Muscle layer of duodenum (tissue), 2 donors: Measurements from ENCODE around the gene CPSF4.

Source experiments
- H3K27ac ChIP-seq: one replicate; pipeline ENCODE4 v1.7.0; 2013; ENCODE audit warnings: mild to moderate bottlenecking, low read length
- H3K27me3 ChIP-seq: one replicate; pipeline ENCODE4 v1.7.0; 2013; ENCODE audit warnings: low read depth, mild to moderate bottlenecking, control low read depth, low read length
- H3K36me3 ChIP-seq, 2 donors: one replicate each; pipeline ENCODE4 v1.7.0; 2013; ENCODE audit warnings: low read length in 2 of 2, control low read depth in 1 of 2, mild to moderate bottlenecking in 1 of 2; ENCODE audit not compliant: insufficient read depth in 2 of 2, control insufficient read depth in 1 of 2
- H3K4me1 ChIP-seq, 2 donors: one replicate each; pipeline ENCODE4 v1.7.0; 2013; ENCODE audit warnings: low read length in 2 of 2, mild to moderate bottlenecking in 2 of 2, control low read depth in 1 of 2, moderate library complexity in 1 of 2; ENCODE audit not compliant: insufficient read depth in 2 of 2, control insufficient read depth in 1 of 2
- H3K4me3 ChIP-seq, 2 donors: one replicate each; pipeline ENCODE4 v1.7.0; 2013; ENCODE audit warnings: low read length in 2 of 2, low read depth in 1 of 2, mild to moderate bottlenecking in 1 of 2
- H3K9me3 ChIP-seq, 2 donors: one replicate each; pipeline ENCODE4 v1.7.0; 2013; ENCODE audit warnings: low read length in 2 of 2, control low read depth in 1 of 2, mild to moderate bottlenecking in 1 of 2; ENCODE audit not compliant: control insufficient read depth in 1 of 2
- donor health status: healthy.

CPSF4 gene

GRCh38 chr7:99469381-99470065 is 30.8 kb downstream of the CPSF4 start:
- no peaks in the 10 kb centered on the region for H3K9me3 ChIP-seq
- no peaks in the 10 kb centered on the region for H3K36me3 ChIP-seq
- no peak overlapping the region for H3K27ac ChIP-seq
- no peak overlapping the region for H3K4me3 ChIP-seq
- H3K27me3 ChIP-seq: no peaks in the 10 kb centered on the region
- peaks cover 5 to 22% of the 10 kb centered on the region in 2 donors for H3K4me1 ChIP-seq

DNA sequence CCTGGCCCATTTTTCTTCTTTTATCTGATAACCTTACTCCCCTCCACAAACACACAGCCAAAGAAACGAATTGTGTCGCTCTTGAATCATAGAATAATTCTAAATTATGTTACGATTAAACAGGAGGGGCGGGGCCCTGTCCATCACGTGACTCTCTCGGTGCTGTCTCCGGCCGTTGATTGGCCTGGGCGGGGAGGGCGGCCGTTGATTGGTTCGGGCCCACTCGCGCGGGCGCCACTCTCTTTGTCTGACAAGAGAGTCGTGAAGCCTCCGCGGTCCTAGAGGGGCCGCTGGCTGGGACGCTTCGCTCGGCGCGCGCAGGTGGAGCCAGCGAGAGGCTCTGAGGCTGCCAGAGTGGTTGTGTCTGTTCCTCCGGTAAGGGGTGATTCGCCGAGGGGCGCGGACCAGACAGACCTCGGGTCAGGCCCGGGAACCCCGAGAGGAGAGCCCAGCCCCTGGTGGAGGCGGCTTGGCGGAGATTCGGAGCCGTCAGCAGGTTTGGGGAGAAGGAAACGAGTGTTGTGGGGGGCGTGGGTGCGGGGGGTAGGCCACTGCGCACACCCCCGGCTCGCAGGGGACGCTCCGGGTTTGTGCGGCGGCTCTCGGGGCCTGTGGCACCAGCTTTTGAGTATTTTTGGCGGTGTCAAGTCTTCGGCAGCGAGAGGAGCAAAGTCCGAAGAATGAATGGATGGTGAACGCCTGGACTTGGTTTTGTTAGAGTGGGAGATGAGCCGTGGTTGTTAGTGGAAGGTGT is 34.0 kb downstream of the CPSF4 start, which contains the start of gene ZNF789:
Gene ZNF789 (plus strand): TSS at position 330 of the 754 bp plus-strand sequence. CDS start 3,567 bp downstream, outside the sequence.
- peak within 1 kb of the TSS; percentile 56 for H3K27ac ChIP-seq
- H3K4me3 ChIP-seq: peak within 1 kb of the TSS; percentile 86 to 97
- H3K36me3 ChIP-seq: peaks cover 0 to 7% of the 10 kb centered on the region in 2 donors
- peaks cover 0 to 14% of the 10 kb centered on the region in 2 donors for H3K4me1 ChIP-seq
- no peaks in the 10 kb centered on the region for H3K9me3 ChIP-seq
- H3K27me3 ChIP-seq: no peaks in the 10 kb centered on the region

GRCh38 chr7:99473315-99473596 is 34.5 kb downstream of the CPSF4 start:
- peak overlapping the region; percentile 86 to 97 for H3K4me3 ChIP-seq
- H3K27me3 ChIP-seq: no peaks in the 10 kb centered on the region
- no peaks in the 10 kb centered on the region for H3K9me3 ChIP-seq
- H3K36me3 ChIP-seq: peaks cover 0 to 7% of the 10 kb centered on the region in 2 donors
- peaks cover 0 to 14% of the 10 kb centered on the region in 2 donors for H3K4me1 ChIP-seq
- peak overlapping the region; percentile 49 for H3K27ac ChIP-seq

GRCh38 chr7:99476107-99476506 is 37.4 kb downstream of the CPSF4 start:
- Histone ChIP-seq H3K4me3 (no peak overlapping the region), H3K4me1 (peaks cover 0 to 20% of the 10 kb centered on the region in 2 donors), H3K27me3 (no peaks in the 10 kb centered on the region), H3K36me3 (peaks cover 7 to 20% of the 10 kb centered on the region in 2 donors), H3K27ac (no peak overlapping the region), H3K9me3 (no peaks in the 10 kb centered on the region)

DNA sequence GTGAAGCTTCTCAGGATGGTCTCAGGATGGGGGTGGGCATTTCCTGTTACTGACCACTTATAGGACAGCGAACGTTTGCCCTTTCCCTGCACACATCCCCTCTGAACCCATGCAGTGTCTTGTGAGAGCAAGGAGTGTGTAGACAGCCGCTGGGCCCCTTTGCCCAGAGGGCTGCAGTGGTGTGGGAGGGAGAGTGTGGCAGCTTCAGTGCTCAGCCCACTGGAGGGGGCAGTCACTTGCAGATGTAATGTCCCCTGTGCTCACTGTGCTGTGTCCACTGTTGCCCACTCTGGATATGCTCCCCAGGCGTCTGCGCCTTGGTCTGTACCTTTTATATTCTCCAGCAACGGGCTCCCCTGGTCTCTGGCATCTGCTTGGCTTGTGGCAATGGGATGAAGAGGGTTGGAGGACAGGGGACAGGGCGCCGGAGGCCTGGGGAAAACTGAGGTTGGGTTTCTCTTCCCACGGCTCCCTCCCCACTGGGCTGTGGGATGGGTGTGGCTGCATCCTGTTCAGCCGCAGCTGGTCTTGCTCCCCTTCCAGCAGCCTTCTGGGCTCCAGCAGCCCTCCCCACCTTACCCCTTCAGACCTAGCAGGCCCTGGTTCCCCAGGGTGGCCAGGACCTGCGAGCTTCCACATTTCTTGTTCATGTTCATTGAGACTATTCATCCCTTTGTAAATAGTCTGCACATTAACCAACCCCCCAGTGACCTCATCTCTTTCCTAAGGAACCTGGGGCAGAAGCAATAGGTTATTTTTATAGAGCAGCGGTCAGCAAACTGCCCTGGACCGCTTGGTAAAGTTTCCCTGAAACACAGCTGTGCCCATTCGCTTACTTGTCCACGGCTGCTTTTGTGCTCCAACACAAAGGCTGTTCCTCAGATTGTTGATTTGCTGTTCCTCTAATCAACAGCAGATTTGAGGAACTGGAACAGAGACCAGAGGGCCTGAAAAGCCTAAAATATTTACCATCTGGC is 40.0 kb downstream of the CPSF4 start:
- no peaks in the 10 kb centered on the region for H3K9me3 ChIP-seq
- peaks cover 0 to 12% of the 10 kb centered on the region in 2 donors for H3K4me1 ChIP-seq
- no peaks in the 10 kb centered on the region for H3K27me3 ChIP-seq
- peaks cover 8 to 22% of the 10 kb centered on the region in 2 donors for H3K36me3 ChIP-seq
- no peak overlapping the region for H3K27ac ChIP-seq
- H3K4me3 ChIP-seq: no peak overlapping the region

- peaks cover 14 to 23% of the 10 kb centered on the region in 2 donors for H3K36me3 ChIP-seq
- H3K27me3 ChIP-seq: no peaks in the 10 kb centered on the region
- no peak overlapping the region for H3K27ac ChIP-seq
- no peaks in the 10 kb centered on the region for H3K9me3 ChIP-seq
- no peaks in the 10 kb centered on the region for H3K4me1 ChIP-seq
- no peak overlapping the region for H3K4me3 ChIP-seq
Observed at GRCh38 chr7:99485094-99485493, 46.4 kb downstream of the CPSF4 start.

DNA sequence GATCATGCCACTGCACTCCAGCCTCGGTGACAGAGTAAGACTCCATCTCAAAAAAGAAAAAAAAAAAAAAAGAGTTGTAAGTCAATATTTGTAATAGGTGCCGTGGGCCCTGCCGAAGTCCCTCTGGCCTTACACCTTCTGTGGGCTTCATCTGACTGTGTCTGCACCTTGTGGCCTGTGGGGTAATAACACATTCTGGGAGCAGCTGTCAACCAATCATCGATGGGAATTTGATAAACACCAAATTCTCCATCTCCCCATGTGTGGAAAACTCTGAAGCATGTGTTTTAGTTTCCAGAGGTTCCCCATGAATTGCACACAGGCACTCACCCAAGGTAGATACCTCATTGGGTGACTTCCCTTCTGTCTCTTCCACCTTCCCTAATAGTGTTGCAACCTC is 50.5 kb downstream of the CPSF4 start:
- peaks cover 22 to 37% of the 10 kb centered on the region in 2 donors for H3K36me3 ChIP-seq
- H3K27ac ChIP-seq: no peak overlapping the region
- no peaks in the 10 kb centered on the region for H3K27me3 ChIP-seq
- no peak overlapping the region for H3K4me3 ChIP-seq
- H3K9me3 ChIP-seq: peaks cover 9 to 16% of the 10 kb centered on the region in 2 donors
- H3K4me1 ChIP-seq: no peaks in the 10 kb centered on the region

GRCh38 chr7:99490878-99491277 is 52.1 kb downstream of the CPSF4 start:
- Histone ChIP-seq H3K36me3 (peaks cover 24 to 46% of the 10 kb centered on the region in 2 donors), H3K27ac (no peak overlapping the region), H3K4me1 (no peaks in the 10 kb centered on the region), H3K27me3 (no peaks in the 10 kb centered on the region), H3K4me3 (no peak overlapping the region), H3K9me3 (peaks cover 11 to 20% of the 10 kb centered on the region in 2 donors)

DNA sequence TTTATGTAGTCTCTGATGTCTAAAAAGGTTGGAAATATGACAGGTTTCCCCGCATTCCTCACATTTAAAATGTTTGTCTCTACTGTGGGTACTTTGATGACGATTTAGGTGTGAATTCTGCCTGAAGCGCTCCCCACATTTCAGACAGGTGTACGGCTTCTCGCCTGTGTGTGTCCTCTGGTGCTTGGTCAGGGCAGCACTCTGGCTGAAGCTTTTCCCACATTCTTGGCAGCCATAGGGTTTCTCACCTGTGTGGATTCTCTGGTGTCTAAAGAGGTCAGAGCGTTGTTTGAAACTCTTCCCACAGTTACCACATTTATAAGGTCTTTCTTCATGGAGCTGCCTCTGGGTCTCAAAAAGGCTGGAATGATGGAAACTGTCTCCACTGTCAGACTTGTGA is 55.1 kb downstream of the CPSF4 start:
- H3K4me3 ChIP-seq: peak overlapping the region; percentile 2 to 49
- peaks cover 11 to 20% of the 10 kb centered on the region in 2 donors for H3K9me3 ChIP-seq
- no peaks in the 10 kb centered on the region for H3K27me3 ChIP-seq
- no peak overlapping the region for H3K27ac ChIP-seq
- H3K4me1 ChIP-seq: peaks cover 4 to 14% of the 10 kb centered on the region in 2 donors
- H3K36me3 ChIP-seq: peaks cover 21 to 59% of the 10 kb centered on the region in 2 donors

GRCh38 chr7:99497766-99498545 is 59.2 kb downstream of the CPSF4 start:
- Histone ChIP-seq H3K36me3 (peaks cover 18 to 47% of the 10 kb centered on the region in 2 donors), H3K27me3 (no peaks in the 10 kb centered on the region), H3K9me3 (peaks cover 11 to 17% of the 10 kb centered on the region in 2 donors), H3K4me1 (peaks cover 4 to 24% of the 10 kb centered on the region in 2 donors), H3K27ac (no peak overlapping the region), H3K4me3 (peak overlapping the region; percentile 99 to 100)
